Upper lobe of left lung (tissue), 4 donors: ENCODE data around the gene TPBGL.

Experiments
- CTCF ChIP-seq, 6 experiments: fragments of 450-650 bp in 4 of 6; fragments of 200-600 bp in 2 of 6; sonication (generic) in 2 of 6; IDR thresholded peaks; one replicate each; pipeline ENCODE4 v1.5.1; 2016 to 2019; ENCODE audit warnings: antibody characterized with exemption in 6 of 6
- EP300 ChIP-seq, 4 donors: sonication (generic); formaldehyde crosslinking; IDR thresholded peaks; one replicate each; pipeline ENCODE4 v1.5.1; 2017; ENCODE audit warnings: antibody characterized with exemption in 4 of 4, control low read depth in 2 of 4

- TF ChIP-seq EP300 (IDR thresholded peaks at IDR 0.05) (no peak), CTCF (IDR thresholded peaks at IDR 0.05) (no peak)
Observed at GRCh38 chr11:75238595-75239440, 1.8 kb upstream of the TPBGL start.
